Choroid plexus epithelial cell (primary cell): Measurements from ENCODE around the gene CTH.
"Not testable (repeated sequence)": the region's sequence is repeated elsewhere in the genome, so short reads cannot be mapped to it uniquely, and the experiment has no call there.

Experiments used
- DNase-seq: peaks from one replicate; pipeline ENCODE4 v3.0.0-alpha.2; 2010; ENCODE audit warnings: low read depth
- H3K4me3 ChIP-seq: 2 replicates; pipeline ENCODE4 v1.5.1; 2011; ENCODE audit warnings: low read depth, mild to moderate bottlenecking, control low read depth, low read length, moderate library complexity
- TF ChIP-seq, protein P1 (sequence below): conservative IDR thresholded peaks from 2 replicates; pipeline ENCODE4 v1.5.1; 2011; ENCODE audit warnings: low read depth, mild to moderate bottlenecking, control low read depth, inconsistent platforms, low read length, moderate library complexity

The CTH gene

DNA sequence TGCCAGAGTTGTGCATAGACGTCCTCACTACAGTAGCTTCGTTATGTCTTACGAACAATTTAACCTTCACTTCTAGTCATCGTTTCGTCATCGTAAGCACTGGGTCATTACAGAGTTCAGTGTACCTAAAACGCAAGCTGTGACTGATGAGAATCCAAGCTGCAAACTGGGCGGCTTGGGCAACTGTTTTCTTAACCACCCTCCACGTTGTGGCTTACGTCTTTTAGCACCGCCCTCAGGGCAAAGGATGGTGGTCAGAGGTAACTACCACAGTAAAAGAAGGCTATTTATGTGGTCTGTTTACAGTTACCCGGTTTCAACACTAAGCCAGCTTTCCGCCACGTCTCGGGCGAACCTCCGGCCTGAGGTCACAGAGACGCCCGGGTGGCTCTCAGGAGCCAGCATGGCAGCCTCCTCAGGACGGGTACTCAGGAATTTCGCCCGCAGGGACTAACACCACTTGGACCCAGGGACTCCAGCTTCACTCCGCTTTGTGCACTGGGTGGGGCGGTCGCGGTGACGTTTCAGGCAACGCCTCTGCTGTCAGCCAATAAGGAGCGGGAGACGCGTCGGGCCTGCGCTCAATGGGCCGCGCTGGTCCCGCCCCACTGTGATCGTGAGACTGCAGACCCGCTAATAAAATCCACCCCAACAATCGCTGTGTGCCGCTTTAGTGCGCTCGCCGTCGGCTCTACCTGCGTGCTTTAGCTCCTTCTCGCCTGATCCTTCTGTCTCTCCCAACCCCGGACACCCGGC is at the start of gene CTH:
CTH (plus strand) TSS at position 665 of the 756 bp plus-strand sequence. CDS start 148 bp downstream, outside the sequence.
- DNase-seq: peak; percentile 98

DNA sequence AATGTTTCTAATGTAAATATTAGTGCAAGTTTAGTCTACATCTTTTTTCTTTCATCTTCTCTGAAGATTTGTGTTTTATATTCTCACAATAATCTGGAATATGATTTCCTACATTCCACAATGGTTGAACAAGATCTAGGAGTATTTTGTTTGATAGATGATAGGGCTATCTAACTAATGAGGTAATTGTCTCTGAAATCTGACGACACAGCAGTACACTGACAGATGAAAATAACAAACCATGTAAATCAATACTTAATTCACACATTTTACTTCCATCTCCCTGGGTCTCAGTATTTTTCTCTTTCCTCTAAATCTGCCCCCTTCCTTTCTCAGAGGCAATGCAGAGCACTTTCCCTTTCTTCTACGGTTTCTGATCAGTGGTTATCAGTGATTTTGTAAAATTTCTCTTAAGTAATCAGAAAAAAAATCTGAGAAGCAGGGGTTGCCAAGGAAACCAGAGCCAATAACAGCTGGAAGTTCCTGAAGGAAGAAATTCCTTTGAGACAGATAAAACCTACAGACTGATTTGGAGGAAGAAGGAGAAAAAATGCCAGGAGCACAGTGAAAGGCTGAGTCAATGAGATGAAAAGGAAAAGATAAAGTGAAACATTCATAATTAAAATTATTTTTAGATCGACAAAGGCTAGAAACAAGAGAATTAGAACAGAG is 49.2 kb upstream of the CTH start:
- DNase-seq: peak; percentile 72
- H3K4me3 ChIP-seq: peak overlapping the region; percentile 18
- TF ChIP-seq, protein P1, sequence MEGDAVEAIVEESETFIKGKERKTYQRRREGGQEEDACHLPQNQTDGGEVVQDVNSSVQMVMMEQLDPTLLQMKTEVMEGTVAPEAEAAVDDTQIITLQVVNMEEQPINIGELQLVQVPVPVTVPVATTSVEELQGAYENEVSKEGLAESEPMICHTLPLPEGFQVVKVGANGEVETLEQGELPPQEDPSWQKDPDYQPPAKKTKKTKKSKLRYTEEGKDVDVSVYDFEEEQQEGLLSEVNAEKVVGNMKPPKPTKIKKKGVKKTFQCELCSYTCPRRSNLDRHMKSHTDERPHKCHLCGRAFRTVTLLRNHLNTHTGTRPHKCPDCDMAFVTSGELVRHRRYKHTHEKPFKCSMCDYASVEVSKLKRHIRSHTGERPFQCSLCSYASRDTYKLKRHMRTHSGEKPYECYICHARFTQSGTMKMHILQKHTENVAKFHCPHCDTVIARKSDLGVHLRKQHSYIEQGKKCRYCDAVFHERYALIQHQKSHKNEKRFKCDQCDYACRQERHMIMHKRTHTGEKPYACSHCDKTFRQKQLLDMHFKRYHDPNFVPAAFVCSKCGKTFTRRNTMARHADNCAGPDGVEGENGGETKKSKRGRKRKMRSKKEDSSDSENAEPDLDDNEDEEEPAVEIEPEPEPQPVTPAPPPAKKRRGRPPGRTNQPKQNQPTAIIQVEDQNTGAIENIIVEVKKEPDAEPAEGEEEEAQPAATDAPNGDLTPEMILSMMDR: no peak

More for the DNA sequence above, at the start of gene CTH:
- TF ChIP-seq, protein P1: no peak
- H3K4me3 ChIP-seq: peak within 1 kb of the TSS; percentile 92

DNA sequence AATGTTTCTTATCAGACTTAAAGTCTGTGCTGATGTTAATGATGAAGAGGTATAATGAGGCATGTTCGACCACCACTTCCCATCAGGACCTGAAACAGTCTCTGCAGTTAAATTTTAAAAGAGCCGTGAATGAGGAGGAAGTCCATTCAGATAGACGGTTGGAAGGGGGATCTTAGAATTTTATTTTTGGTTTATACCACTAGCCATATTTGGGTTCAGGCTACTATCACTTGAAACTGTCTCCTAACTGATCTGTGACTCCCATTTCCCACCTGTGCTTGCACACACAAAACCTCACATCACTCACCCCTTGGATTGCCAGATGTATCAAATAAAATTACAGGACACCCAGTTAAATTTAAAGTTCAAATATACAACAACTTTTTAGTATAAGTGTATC is 46.6 kb upstream of the CTH start:
- TF ChIP-seq, protein P1: no peak
- DNase-seq: no peak

GRCh38 chr1:70366425-70366952 is 44.6 kb upstream of the CTH start:
- not testable (repeated sequence) for DNase-seq, H3K4me3 ChIP-seq

More for the DNA sequence above, 46.6 kb upstream of the CTH start:
- no peak overlapping the region for H3K4me3 ChIP-seq

GRCh38 chr1:70366997-70367396 is 44.1 kb upstream of the CTH start:
- DNase-seq, H3K4me3 ChIP-seq: not testable (repeated sequence)

GRCh38 chr1:70367397-70367796 is 43.7 kb upstream of the CTH start:
- not testable (repeated sequence) for DNase-seq

DNA sequence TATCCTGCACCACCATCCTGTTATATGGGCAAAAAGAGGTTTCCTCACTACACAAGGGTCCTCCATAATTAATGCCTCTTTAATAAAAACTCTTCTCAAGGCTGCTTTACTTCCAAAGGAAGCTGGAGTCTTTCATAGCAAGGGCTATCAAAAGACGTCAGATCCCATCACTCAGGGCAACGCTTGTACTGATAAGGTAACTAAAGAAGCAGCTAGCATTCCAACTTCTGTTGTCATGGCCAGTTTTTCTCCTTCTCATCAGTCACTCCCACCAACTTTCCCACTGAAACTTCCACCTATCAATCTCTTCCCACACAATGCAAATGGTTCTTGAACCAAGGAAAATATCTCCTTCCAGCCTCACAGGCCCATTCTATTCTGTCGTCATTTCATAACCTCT is 39.5 kb upstream of the CTH start:
- not testable (repeated sequence) for DNase-seq, H3K4me3 ChIP-seq

More at GRCh38 chr1:70367397-70367796, 43.7 kb upstream of the CTH start:
- H3K4me3 ChIP-seq: not testable (repeated sequence)

DNA sequence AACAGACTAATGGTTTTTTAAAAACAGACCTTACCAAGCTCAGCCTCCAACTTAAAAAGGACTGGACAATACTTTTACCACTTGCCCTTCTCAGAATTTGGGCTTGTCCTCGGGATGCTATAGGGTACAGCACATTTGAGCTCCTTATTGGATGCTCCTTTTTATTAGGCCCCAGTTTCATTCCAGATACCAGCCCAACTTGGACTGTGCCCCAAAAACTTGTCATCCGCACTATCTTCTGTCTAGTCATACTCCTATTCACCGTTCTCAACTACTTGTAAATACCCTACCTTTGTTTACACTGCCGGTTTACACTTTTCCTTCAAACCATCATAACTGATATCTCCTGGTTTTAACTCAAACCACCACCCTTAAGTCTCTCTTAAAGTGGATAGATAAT is 38.6 kb upstream of the CTH start:
- no peak for DNase-seq
- TF ChIP-seq, protein P1: no peak
- H3K4me3 ChIP-seq: no peak overlapping the region

DNA sequence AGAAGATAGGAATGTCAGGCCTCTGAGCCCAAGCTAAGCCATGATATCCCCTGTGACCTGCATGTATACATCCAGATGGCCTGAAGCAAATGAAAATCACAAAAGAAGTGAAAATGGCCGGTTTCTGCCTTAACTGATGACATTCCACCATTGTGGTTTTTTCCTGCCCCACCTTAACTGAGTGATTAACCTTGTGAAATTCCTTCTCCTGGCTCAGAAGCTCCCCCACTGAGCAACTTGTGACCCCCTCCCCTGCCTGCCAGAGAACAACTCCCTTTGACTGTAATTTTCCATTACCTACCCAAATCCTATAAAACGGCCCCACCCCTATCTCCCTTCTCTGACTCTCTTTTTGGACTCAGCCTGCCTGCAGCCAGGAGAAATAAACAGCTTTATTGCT is 37.5 kb upstream of the CTH start:
- not testable (repeated sequence) for H3K4me3 ChIP-seq
- DNase-seq: peak; percentile 28
